ENCODE measurements around the gene TTC4.

DNA sequence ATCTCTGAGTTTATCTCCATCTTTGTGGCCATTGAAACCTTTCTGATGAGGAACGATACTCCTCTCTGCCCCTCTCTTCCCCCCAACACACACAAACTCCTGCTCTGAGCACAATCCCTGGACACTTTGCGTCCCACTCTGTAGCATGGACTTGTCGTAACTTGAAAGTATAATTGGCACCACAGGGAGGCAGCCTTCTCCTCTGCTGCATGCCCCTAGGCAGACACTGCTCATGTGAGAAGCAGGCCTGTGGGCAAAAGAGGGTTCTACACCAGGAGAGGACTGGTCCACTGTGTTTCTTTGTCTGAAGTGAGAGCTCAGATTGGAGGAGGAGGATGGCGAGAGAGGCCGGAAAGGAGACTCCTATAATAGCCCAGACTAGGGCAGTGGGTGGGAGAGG, 52.4 kb downstream of the TTC4 start:
- peak in 2 of 3 experiments; percentile 29 to 33; a peak in 4 of 6 replicates for TF ChIP-seq CTCF (IDR thresholded peaks at IDR 0.05 in 2 of 3, conservative IDR thresholded peaks at IDR 0.05 in 1 of 3; ENCODE audit: borderline replicate concordance in 1 of 3, insufficient read depth in 1 of 3, low read depth in 2 of 3, low read length in 2 of 3)
- no peak for TF ChIP-seq TCF7L2 (IDR thresholded peaks at IDR 0.05; ENCODE audit: borderline replicate concordance, extremely low read depth, insufficient read depth, insufficient read length)
- TF ChIP-seq FOSL1 (IDR thresholded peaks at IDR 0.05; ENCODE audit: low read depth), result no peak
- TF ChIP-seq, protein P1, sequence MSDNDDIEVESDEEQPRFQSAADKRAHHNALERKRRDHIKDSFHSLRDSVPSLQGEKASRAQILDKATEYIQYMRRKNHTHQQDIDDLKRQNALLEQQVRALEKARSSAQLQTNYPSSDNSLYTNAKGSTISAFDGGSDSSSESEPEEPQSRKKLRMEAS (IDR thresholded peaks at IDR 0.05), result no peak
- TF ChIP-seq ZNF274 (IDR thresholded peaks at IDR 0.05; ENCODE audit: low read depth, low read length), result no peak
- TF ChIP-seq, protein P2, sequence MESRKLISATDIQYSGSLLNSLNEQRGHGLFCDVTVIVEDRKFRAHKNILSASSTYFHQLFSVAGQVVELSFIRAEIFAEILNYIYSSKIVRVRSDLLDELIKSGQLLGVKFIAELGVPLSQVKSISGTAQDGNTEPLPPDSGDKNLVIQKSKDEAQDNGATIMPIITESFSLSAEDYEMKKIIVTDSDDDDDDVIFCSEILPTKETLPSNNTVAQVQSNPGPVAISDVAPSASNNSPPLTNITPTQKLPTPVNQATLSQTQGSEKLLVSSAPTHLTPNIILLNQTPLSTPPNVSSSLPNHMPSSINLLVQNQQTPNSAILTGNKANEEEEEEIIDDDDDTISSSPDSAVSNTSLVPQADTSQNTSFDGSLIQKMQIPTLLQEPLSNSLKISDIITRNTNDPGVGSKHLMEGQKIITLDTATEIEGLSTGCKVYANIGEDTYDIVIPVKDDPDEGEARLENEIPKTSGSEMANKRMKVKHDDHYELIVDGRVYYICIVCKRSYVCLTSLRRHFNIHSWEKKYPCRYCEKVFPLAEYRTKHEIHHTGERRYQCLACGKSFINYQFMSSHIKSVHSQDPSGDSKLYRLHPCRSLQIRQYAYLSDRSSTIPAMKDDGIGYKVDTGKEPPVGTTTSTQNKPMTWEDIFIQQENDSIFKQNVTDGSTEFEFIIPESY (IDR thresholded peaks at IDR 0.05; ENCODE audit: extremely low read depth, insufficient replicate concordance, low read length), result no peak
- TF ChIP-seq REST (IDR thresholded peaks at IDR 0.05; ENCODE audit: low read depth), result no peak

All from HCT116 (cell line).